Thyroid gland (tissue), 4 donors: Measurements from ENCODE around the gene TEX9. TPM values are rescaled to one million over a fixed set of nuclear protein-coding genes. Genes with fewer than 3 reads are reported as not detected.

Experiments
- DNase-seq, 2 donors: peaks; one replicate each; pipeline ENCODE4 v3.0.0-alpha.2; 2019
- H3K27ac ChIP-seq, 3 donors: fragments of 200-600 bp; sonication (generic); 1 replicate in 2 of 3; 2 replicates in 1 of 3; pipeline ENCODE4 v1.5.1; 2016 to 2019; ENCODE audit warnings: mild to moderate bottlenecking in 1 of 3, moderate library complexity in 1 of 3
- H3K27me3 ChIP-seq: fragments of 200-600 bp; sonication (generic); one replicate; pipeline ENCODE4 v1.5.1; 2019
- H3K36me3 ChIP-seq, 2 donors: fragments of 200-600 bp; sonication (generic); one replicate each; pipeline ENCODE4 v1.5.1; 2016 to 2019
- H3K4me1 ChIP-seq, 2 donors: fragments of 200-600 bp; sonication (generic); one replicate each; pipeline ENCODE4 v1.5.1; 2017 to 2019
- H3K4me3 ChIP-seq, 3 donors: fragments of 200-600 bp; sonication (generic); replicated peaks in 1 of 3; 1 replicate in 2 of 3; 2 replicates in 1 of 3; pipeline ENCODE4 v1.5.1; 2016; ENCODE audit warnings: mild to moderate bottlenecking in 1 of 3
- H3K9me3 ChIP-seq: fragments of 200-600 bp; sonication (generic); one replicate; pipeline ENCODE4 v1.5.1; 2017
- CTCF ChIP-seq, 6 experiments: fragments of 200-600 bp in 3 of 6; fragments of 450-650 bp in 3 of 6; sonication (generic) in 3 of 6; IDR thresholded peaks; one replicate each; pipeline ENCODE4 v1.5.1; 2016 to 2019; ENCODE audit warnings: antibody characterized with exemption in 6 of 6, mild to moderate bottlenecking in 2 of 6, inconsistent platforms in 1 of 6, moderate library complexity in 1 of 6
- POLR2A ChIP-seq, 2 donors: fragments of 450-650 bp; IDR thresholded peaks; one replicate each; pipeline ENCODE4 v1.6.1; 2017; ENCODE audit warnings: antibody characterized with exemption in 2 of 2, mild to moderate bottlenecking in 2 of 2, moderate library complexity in 1 of 2
- WGBS, 2 donors: methylation state at CpG; one replicate each; pipeline ENCODE4 v1.1.5; 2017; 5-methylcytosine and 5-hydroxymethylcytosine counted together
- intact Hi-C: fragments of 100-400 bp; cut with DNase I; formaldehyde crosslinking; loops from one replicate; pipeline ENCODE4 v1.15.1; 2023
- total RNA-seq, 4 donors: library from RNA; depleted of rRNA; stranded (reverse); fragments of >200 nt; gene quantifications; one replicate each; pipeline ENCODE4 v1.2.3, GENCODE V29; 2016

Gene TEX9
- total RNA-seq, 4 donors from 2014 or later, result 29.9 to 49.2 (median 40.1) TPM

DNA sequence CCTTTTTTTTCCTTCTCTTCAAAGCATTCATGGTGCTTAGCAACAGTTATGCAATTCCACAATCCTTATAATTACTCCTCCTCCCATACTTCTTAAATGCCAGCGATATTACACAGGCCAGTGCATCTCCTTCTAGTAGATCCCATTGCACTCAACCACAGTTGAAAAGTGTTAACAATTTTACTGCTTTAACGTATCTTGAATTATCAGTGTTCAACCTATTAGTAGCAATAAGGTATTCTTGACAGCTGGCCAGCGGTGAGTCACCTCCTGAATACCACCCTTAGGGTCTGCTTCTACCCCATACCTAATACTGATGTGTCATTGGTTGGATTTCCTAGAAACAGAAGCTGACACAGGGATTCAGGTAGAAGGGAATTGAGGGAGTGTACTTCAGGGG, 24.0 kb upstream of the TEX9 start:
- intact Hi-C loops, result no loop called here
- H3K36me3 ChIP-seq, result no peaks in the 10 kb centered on the region
- H3K9me3 ChIP-seq, result no peaks in the 10 kb centered on the region
- no peak overlapping the region for H3K27ac ChIP-seq
- WGBS, 2 donors, result 86 to 95% methylated on average over 3 of the region's 3 CpGs
- no peaks in the 10 kb centered on the region for H3K27me3 ChIP-seq
- H3K4me1 ChIP-seq, result no peaks in the 10 kb centered on the region
- TF ChIP-seq CTCF (IDR thresholded peaks at IDR 0.05) (no peak), POLR2A (IDR thresholded peaks at IDR 0.05) (no peak)
- no peak overlapping the region for H3K4me3 ChIP-seq
- DNase-seq, result no peak

DNA sequence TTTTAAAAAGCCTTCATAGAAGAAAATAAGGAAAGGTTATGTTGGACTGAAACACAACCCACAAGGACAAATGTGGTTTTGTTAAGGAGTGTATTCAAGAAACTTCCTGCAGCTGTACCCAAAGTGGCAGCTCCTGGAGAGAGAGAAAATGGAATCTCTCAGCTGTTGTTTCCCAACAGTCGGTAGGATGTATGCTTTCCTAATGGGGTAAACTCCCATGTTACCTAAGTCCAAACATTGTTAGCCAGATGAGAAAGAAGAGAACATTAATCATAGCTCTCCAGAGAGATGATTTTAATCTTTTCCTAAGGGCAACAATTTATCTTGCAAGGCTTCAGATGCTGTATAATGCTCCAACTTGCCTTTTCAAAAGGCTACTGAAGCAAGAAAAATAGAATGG, 22.6 kb upstream of the TEX9 start:
- H3K9me3 ChIP-seq, result no peaks in the 10 kb centered on the region
- WGBS, 2 donors, result 22 to 36% methylated on average over 1 of the region's 1 CpG
- H3K36me3 ChIP-seq, result no peaks in the 10 kb centered on the region
- H3K27me3 ChIP-seq, result no peaks in the 10 kb centered on the region
- no peak overlapping the region for H3K4me3 ChIP-seq
- no peaks in the 10 kb centered on the region for H3K4me1 ChIP-seq
- DNase-seq, result no peak
- no peak for TF ChIP-seq POLR2A (IDR thresholded peaks at IDR 0.05)
- no peak for TF ChIP-seq CTCF (IDR thresholded peaks at IDR 0.05)
- intact Hi-C loops, result no loop called here
- H3K27ac ChIP-seq, result no peak overlapping the region

- H3K4me3 ChIP-seq, result no peak overlapping the region
- H3K27ac ChIP-seq, result no peak overlapping the region
- DNase-seq, result no peak
- WGBS, 2 donors, result 75 to 86% methylated on average over 2 of the region's 2 CpGs
- intact Hi-C loops, result no loop called here
- H3K36me3 ChIP-seq, result no peaks in the 10 kb centered on the region
- H3K4me1 ChIP-seq, result no peaks in the 10 kb centered on the region
- no peaks in the 10 kb centered on the region for H3K27me3 ChIP-seq
- H3K9me3 ChIP-seq, result no peaks in the 10 kb centered on the region
- TF ChIP-seq CTCF (IDR thresholded peaks at IDR 0.05) (no peak), POLR2A (IDR thresholded peaks at IDR 0.05) (no peak)
Measured at GRCh38 chr15:56343879-56344278, 21.3 kb upstream of the TEX9 start.

GRCh38 chr15:56344336-56344735, 20.9 kb upstream of the TEX9 start:
- no peaks in the 10 kb centered on the region for H3K27me3 ChIP-seq
- no peaks in the 10 kb centered on the region for H3K9me3 ChIP-seq
- no peak for DNase-seq
- H3K4me1 ChIP-seq, result no peaks in the 10 kb centered on the region
- no peak overlapping the region for H3K27ac ChIP-seq
- no peaks in the 10 kb centered on the region for H3K36me3 ChIP-seq
- 88 to 92% methylated on average over 2 of the region's 2 CpGs for WGBS, 2 donors
- TF ChIP-seq CTCF (IDR thresholded peaks at IDR 0.05), result no peak
- no peak for TF ChIP-seq POLR2A (IDR thresholded peaks at IDR 0.05)
- no peak overlapping the region for H3K4me3 ChIP-seq
- intact Hi-C loops, result no loop called here

GRCh38 chr15:56346414-56346813, 18.8 kb upstream of the TEX9 start:
- H3K27me3 ChIP-seq, result no peaks in the 10 kb centered on the region
- no peak overlapping the region for H3K4me3 ChIP-seq
- H3K9me3 ChIP-seq, result no peaks in the 10 kb centered on the region
- no peak overlapping the region for H3K27ac ChIP-seq
- no peaks in the 10 kb centered on the region for H3K36me3 ChIP-seq
- no peak for TF ChIP-seq CTCF (IDR thresholded peaks at IDR 0.05)
- TF ChIP-seq POLR2A (IDR thresholded peaks at IDR 0.05), result no peak
- no peak for DNase-seq
- intact Hi-C loops, result no loop called here
- no peaks in the 10 kb centered on the region for H3K4me1 ChIP-seq
- 78 to 81% methylated on average over 3 of the region's 3 CpGs for WGBS, 2 donors
